ENCODE measurements around the gene EPHB1.

Gene EPHB1

DNA sequence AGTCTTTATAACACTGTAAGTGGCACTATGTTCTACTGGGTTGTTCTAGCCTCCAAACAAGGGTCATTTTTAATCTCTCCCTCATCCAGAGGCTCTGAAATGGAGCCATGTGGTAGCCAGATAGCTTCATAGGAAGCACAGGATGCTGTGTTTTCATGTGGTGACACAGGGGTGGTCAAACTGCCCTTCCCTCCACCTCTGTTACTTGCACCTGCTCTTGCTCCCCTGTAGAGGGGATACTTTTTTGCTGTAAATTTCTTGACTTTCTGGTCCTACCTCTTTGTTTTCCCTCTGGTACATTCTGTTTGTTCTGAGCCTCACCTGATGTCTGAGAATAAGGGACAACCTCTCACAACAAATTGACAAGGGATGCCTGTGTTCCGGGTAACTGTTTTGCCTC, 76.8 kb downstream of the EPHB1 start:
- no peak overlapping the region for H3K4me3 Mint-ChIP-seq
- H3K27ac Mint-ChIP-seq = no peak overlapping the region
- peaks cover 15% of the 10 kb centered on the region for H3K27me3 Mint-ChIP-seq (ENCODE audit: low read depth)
- no peaks in the 10 kb centered on the region for H3K9me3 Mint-ChIP-seq
- H3K4me1 Mint-ChIP-seq = peaks cover 13% of the 10 kb centered on the region
- TF ChIP-seq, protein P1, sequence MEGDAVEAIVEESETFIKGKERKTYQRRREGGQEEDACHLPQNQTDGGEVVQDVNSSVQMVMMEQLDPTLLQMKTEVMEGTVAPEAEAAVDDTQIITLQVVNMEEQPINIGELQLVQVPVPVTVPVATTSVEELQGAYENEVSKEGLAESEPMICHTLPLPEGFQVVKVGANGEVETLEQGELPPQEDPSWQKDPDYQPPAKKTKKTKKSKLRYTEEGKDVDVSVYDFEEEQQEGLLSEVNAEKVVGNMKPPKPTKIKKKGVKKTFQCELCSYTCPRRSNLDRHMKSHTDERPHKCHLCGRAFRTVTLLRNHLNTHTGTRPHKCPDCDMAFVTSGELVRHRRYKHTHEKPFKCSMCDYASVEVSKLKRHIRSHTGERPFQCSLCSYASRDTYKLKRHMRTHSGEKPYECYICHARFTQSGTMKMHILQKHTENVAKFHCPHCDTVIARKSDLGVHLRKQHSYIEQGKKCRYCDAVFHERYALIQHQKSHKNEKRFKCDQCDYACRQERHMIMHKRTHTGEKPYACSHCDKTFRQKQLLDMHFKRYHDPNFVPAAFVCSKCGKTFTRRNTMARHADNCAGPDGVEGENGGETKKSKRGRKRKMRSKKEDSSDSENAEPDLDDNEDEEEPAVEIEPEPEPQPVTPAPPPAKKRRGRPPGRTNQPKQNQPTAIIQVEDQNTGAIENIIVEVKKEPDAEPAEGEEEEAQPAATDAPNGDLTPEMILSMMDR (IDR thresholded peaks at IDR 0.05; ENCODE audit: unreplicated experiment in 3 of 3) = no peak
- no peaks in the 10 kb centered on the region for H3K36me3 Mint-ChIP-seq (ENCODE audit: low read depth)

DNA sequence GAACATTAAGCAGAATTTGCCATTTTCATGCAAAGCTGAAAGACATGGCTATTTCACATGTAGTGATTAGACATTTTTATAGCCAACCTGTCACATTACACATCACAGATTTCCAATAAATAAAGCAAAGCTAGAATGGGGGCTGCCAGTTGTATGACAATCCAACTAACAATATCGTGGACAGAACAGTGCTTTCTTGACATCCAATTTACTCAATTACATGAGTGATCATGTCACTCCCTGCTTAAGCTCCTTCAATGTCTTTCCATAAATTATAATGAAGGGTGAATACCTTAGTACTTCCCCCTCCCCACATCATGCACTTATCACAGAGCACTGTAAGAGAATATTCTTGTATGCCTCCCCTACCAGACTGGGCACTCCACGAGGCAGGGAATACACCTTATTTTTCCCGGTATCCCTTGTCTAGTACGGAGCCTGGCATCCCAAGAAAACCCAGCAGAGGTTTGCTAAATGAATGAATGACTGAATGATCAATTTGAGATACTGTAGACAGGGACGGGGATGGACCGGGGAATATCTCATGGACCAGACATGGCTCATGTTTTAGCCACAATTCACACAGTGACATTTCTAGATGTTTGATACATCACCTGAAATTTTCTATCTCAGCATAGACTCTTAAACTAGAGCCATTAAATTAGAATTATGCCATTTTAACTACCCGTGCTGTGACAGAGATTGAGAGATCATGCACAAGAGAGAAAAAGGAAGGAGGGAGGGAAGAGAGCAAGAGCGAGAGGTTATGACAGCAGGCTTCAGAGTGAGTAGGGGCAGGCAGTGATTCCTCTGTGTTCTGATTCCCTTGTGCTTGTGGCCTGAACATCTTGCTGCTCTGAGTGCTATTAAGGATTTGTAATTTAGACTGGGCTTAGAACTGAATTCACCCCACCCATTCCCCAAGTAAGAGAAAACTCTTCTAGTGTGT, 77.7 kb downstream of the EPHB1 start:
- H3K9me3 Mint-ChIP-seq = no peaks in the 10 kb centered on the region
- H3K36me3 Mint-ChIP-seq (ENCODE audit: low read depth) = no peaks in the 10 kb centered on the region
- H3K4me1 Mint-ChIP-seq = peaks cover 13% of the 10 kb centered on the region
- H3K27me3 Mint-ChIP-seq (ENCODE audit: low read depth) = peaks cover 9% of the 10 kb centered on the region
- H3K27ac Mint-ChIP-seq = no peak overlapping the region
- TF ChIP-seq, protein P1 (IDR thresholded peaks at IDR 0.05; ENCODE audit: unreplicated experiment in 3 of 3) = no peak
- H3K4me3 Mint-ChIP-seq = no peak overlapping the region

DNA sequence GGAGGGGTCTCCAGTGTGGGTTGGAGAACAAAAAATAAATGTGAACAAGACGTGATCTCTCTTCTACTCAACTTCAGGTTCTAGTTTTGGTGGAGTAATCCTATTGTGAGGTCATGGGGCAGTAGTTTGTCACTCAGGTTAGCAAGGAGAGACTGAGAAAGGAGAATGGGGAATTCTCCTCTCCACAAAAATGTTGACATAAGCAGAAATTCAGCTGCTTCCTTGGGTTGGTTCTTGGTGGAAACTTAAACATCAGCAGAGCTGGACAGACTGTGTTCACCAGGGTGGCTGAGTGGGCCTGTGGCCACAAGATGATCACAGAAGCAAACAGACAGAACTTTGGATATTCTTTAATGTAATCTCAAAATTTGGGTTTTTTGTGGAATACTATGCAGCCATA, 78.7 kb downstream of the EPHB1 start:
- Mint-ChIP-seq H3K4me3 (no peak overlapping the region), H3K27me3 (ENCODE audit: low read depth) (peaks cover 9% of the 10 kb centered on the region), H3K9me3 (no peaks in the 10 kb centered on the region), H3K27ac (no peak overlapping the region), H3K36me3 (ENCODE audit: low read depth) (no peaks in the 10 kb centered on the region), H3K4me1 (peaks cover 13% of the 10 kb centered on the region)
- TF ChIP-seq, protein P1 (IDR thresholded peaks at IDR 0.05; ENCODE audit: unreplicated experiment in 3 of 3) = no peak

DNA sequence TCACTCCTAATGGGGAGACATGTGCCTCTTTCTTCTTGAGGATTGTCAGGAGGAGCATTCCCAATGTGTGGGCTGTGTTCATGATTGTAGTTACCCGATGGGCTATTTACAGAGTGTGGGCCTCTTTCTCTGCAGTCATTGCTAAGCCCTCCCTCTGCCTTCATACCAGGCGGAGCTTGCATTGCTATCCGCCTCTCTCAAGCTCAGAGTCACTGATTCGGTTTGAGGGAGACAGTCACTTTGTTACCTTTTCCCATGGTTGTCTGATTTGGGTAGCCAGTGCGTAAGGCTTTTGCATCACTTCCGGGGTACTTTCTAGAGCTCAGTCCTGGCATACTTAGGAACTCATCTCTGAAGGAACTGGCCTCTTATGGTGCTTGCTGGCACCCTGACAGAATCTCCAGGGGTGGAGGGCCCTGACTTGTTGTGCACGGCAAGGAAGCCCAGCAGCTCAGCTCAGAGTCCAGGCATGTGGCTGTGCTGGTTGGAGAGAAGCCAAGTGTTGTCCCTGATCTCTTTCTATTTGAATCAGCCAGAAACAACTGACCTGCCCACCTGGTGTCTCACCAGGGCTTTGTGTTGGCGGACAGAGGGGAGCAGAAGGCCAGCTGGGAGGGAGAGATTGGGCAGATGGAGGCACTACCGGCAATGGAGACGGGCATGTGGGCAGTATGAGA, 79.8 kb downstream of the EPHB1 start:
- peaks cover 15% of the 10 kb centered on the region for H3K4me1 Mint-ChIP-seq
- no peaks in the 10 kb centered on the region for H3K36me3 Mint-ChIP-seq (ENCODE audit: low read depth)
- H3K9me3 Mint-ChIP-seq = no peaks in the 10 kb centered on the region
- H3K27me3 Mint-ChIP-seq (ENCODE audit: low read depth) = peaks cover 9% of the 10 kb centered on the region
- TF ChIP-seq, protein P1 (IDR thresholded peaks at IDR 0.05; ENCODE audit: unreplicated experiment in 3 of 3) = no peak
- no peak overlapping the region for H3K4me3 Mint-ChIP-seq
- H3K27ac Mint-ChIP-seq = no peak overlapping the region

DNA sequence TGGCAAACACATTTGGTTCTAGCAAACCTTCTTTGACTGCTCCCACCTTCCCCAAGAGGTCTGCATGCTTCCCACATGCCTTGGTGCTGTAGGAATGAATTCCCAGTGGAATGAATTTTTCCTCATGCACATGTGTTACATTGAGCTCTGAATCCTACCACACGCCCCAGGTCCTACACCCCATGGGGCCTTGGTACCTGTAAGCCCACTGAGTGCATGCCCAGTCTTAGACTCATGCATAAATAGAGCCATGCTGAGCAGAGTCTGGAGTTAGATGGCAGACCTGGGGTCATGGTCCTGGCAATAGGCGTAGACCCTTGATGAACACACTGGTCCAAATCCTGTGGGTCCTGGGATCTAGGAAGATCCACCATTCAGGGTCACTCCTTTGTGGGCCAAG, 81.8 kb downstream of the EPHB1 start:
- H3K27ac Mint-ChIP-seq = no peak overlapping the region
- H3K27me3 Mint-ChIP-seq (ENCODE audit: low read depth) = peaks cover 4% of the 10 kb centered on the region
- TF ChIP-seq, protein P1 (IDR thresholded peaks at IDR 0.05; ENCODE audit: unreplicated experiment in 3 of 3) = no peak
- peaks cover 19% of the 10 kb centered on the region for H3K4me1 Mint-ChIP-seq
- H3K4me3 Mint-ChIP-seq = no peak overlapping the region
- H3K36me3 Mint-ChIP-seq (ENCODE audit: low read depth) = no peaks in the 10 kb centered on the region
- no peaks in the 10 kb centered on the region for H3K9me3 Mint-ChIP-seq
